Osteoblast (primary cell): ENCODE results near the gene SALL3. TPM values are rescaled to one million over a fixed set of nuclear protein-coding genes. Genes with fewer than 3 reads are reported as not detected.
A peak's percentile ranks its signal among the peaks of the same experiment; 100 is the strongest.

Experiments
- DNase-seq: peaks from one replicate; pipeline ENCODE4 v3.0.0; 2011; ENCODE audit warnings: low spot score, mixed read lengths; ENCODE audit not compliant: insufficient read length; ENCODE audit errors: missing footprints
- H2AFZ ChIP-seq: 2 replicates; pipeline ENCODE4 v1.6.0; 2011; ENCODE audit warnings: mild to moderate bottlenecking, low read length
- H3K27ac ChIP-seq: 2 replicates; pipeline ENCODE4 v1.5.1; 2011; ENCODE audit warnings: mild to moderate bottlenecking, low read depth, low read length, moderate library complexity
- H3K27me3 ChIP-seq: 2 replicates; pipeline ENCODE4 v1.6.0; 2012; ENCODE audit warnings: mild to moderate bottlenecking, control low read depth, inconsistent platforms, low read length, moderate library complexity; ENCODE audit not compliant: insufficient read depth
- H3K36me3 ChIP-seq: 2 replicates; pipeline ENCODE4 v1.5.1; 2011; ENCODE audit warnings: mild to moderate bottlenecking, low read length, control low read depth, moderate library complexity; ENCODE audit not compliant: insufficient read depth
- H3K4me1 ChIP-seq: 2 replicates; pipeline ENCODE4 v1.5.1; 2011; ENCODE audit warnings: mild to moderate bottlenecking, low read length, control low read depth, moderate library complexity; ENCODE audit not compliant: insufficient read depth
- H3K4me2 ChIP-seq: 2 replicates; pipeline ENCODE4 v1.6.0; 2011; ENCODE audit warnings: mild to moderate bottlenecking, low read length; ENCODE audit not compliant: insufficient read depth
- H3K4me3 ChIP-seq: fragments of 200-600 bp; sonication (generic); 3 replicates; pipeline ENCODE4 v1.5.1; 2012; ENCODE audit warnings: mild to moderate bottlenecking, low read length, inconsistent platforms; ENCODE audit not compliant: insufficient read depth
- H3K79me2 ChIP-seq: 2 replicates; pipeline ENCODE4 v1.6.0; 2012; ENCODE audit warnings: mild to moderate bottlenecking, low read length, control low read depth, inconsistent platforms; ENCODE audit not compliant: insufficient read depth
- H3K9me3 ChIP-seq: 2 replicates; pipeline ENCODE4 v1.5.1; 2011; ENCODE audit warnings: low read depth, low read length, control low read depth
- H4K20me1 ChIP-seq: 2 replicates; pipeline ENCODE4 v1.6.0; 2012; ENCODE audit warnings: mild to moderate bottlenecking, low read length, control low read depth; ENCODE audit not compliant: insufficient read depth
- total RNA-seq: library from RNA; depleted of rRNA; stranded (reverse); fragments of >200 nt; gene quantifications from 2 replicates; pipeline ENCODE4 v1.2.3, GENCODE V29; 2012
- TF ChIP-seq, protein P1 (sequence below): IDR thresholded peaks from 2 replicates; pipeline ENCODE4 v1.5.1; 2011; ENCODE audit warnings: mild to moderate bottlenecking, low read depth, low read length, moderate library complexity; ENCODE audit errors: extremely low read depth

SALL3 gene
- total RNA-seq, 1 donor: not detected

DNA sequence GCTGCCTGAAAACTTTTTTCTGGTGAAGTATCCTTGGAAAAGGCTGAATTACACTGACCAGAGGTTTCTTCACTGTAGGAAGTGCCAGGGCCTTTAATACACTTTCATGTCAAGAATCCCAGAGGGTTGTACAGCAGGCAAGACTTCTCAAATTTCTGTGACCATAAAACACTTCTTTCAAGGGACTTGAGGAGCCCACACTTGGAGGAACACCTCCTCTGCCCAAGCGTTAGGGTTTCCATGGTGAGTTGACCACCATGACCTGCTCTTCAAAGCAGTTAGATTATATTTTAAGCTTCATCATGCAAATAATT lies 12.9 kb upstream of the SALL3 start:
- Histone ChIP-seq H3K9me3 (no peaks in the 10 kb centered on the region), H3K79me2 (no peaks in the 10 kb centered on the region), H3K4me3 (no peak overlapping the region), H3K4me1 (no peaks in the 10 kb centered on the region), H4K20me1 (no peaks in the 10 kb centered on the region), H3K27ac (no peak overlapping the region), H3K36me3 (no peaks in the 10 kb centered on the region), H3K27me3 (no peaks in the 10 kb centered on the region), H3K4me2 (no peak overlapping the region), H2AFZ (no peak overlapping the region)
- TF ChIP-seq, protein P1, sequence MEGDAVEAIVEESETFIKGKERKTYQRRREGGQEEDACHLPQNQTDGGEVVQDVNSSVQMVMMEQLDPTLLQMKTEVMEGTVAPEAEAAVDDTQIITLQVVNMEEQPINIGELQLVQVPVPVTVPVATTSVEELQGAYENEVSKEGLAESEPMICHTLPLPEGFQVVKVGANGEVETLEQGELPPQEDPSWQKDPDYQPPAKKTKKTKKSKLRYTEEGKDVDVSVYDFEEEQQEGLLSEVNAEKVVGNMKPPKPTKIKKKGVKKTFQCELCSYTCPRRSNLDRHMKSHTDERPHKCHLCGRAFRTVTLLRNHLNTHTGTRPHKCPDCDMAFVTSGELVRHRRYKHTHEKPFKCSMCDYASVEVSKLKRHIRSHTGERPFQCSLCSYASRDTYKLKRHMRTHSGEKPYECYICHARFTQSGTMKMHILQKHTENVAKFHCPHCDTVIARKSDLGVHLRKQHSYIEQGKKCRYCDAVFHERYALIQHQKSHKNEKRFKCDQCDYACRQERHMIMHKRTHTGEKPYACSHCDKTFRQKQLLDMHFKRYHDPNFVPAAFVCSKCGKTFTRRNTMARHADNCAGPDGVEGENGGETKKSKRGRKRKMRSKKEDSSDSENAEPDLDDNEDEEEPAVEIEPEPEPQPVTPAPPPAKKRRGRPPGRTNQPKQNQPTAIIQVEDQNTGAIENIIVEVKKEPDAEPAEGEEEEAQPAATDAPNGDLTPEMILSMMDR: no peak
- no peak for DNase-seq

- Histone ChIP-seq H4K20me1 (no peaks in the 10 kb centered on the region), H3K27ac (no peak overlapping the region), H3K79me2 (no peaks in the 10 kb centered on the region), H3K4me1 (no peaks in the 10 kb centered on the region), H3K4me2 (no peak overlapping the region), H2AFZ (no peak overlapping the region), H3K36me3 (no peaks in the 10 kb centered on the region), H3K4me3 (no peak overlapping the region), H3K27me3 (peaks cover 4% of the 10 kb centered on the region), H3K9me3 (no peaks in the 10 kb centered on the region)
- no peak for DNase-seq
- TF ChIP-seq, protein P1: no peak
Observed at GRCh38 chr18:78967692-78968091, 11.9 kb upstream of the SALL3 start.

- Histone ChIP-seq H3K9me3 (no peaks in the 10 kb centered on the region), H3K27me3 (peaks cover 18% of the 10 kb centered on the region), H3K79me2 (no peaks in the 10 kb centered on the region), H3K27ac (no peak overlapping the region), H2AFZ (no peak overlapping the region), H4K20me1 (no peaks in the 10 kb centered on the region), H3K4me2 (no peak overlapping the region), H3K36me3 (no peaks in the 10 kb centered on the region), H3K4me1 (no peaks in the 10 kb centered on the region), H3K4me3 (no peak overlapping the region)
- DNase-seq: peak; percentile 21
- TF ChIP-seq, protein P1: no peak
Observed at GRCh38 chr18:78969574-78970315, 9.9 kb upstream of the SALL3 start.

- no peaks in the 10 kb centered on the region for H3K79me2 ChIP-seq
- H4K20me1 ChIP-seq: no peaks in the 10 kb centered on the region
- no peak overlapping the region for H3K4me2 ChIP-seq
- H2AFZ ChIP-seq: no peak overlapping the region
- H3K27me3 ChIP-seq: peaks cover 29% of the 10 kb centered on the region
- DNase-seq: peak; percentile 64
- H3K9me3 ChIP-seq: no peaks in the 10 kb centered on the region
- no peak overlapping the region for H3K4me3 ChIP-seq
- no peak overlapping the region for H3K27ac ChIP-seq
- no peaks in the 10 kb centered on the region for H3K4me1 ChIP-seq
- no peaks in the 10 kb centered on the region for H3K36me3 ChIP-seq
- TF ChIP-seq, protein P1: no peak
Observed at GRCh38 chr18:78970774-78971333, 8.8 kb upstream of the SALL3 start.
